ENCODE measurements around the gene CDC20.

The CDC20 gene

DNA sequence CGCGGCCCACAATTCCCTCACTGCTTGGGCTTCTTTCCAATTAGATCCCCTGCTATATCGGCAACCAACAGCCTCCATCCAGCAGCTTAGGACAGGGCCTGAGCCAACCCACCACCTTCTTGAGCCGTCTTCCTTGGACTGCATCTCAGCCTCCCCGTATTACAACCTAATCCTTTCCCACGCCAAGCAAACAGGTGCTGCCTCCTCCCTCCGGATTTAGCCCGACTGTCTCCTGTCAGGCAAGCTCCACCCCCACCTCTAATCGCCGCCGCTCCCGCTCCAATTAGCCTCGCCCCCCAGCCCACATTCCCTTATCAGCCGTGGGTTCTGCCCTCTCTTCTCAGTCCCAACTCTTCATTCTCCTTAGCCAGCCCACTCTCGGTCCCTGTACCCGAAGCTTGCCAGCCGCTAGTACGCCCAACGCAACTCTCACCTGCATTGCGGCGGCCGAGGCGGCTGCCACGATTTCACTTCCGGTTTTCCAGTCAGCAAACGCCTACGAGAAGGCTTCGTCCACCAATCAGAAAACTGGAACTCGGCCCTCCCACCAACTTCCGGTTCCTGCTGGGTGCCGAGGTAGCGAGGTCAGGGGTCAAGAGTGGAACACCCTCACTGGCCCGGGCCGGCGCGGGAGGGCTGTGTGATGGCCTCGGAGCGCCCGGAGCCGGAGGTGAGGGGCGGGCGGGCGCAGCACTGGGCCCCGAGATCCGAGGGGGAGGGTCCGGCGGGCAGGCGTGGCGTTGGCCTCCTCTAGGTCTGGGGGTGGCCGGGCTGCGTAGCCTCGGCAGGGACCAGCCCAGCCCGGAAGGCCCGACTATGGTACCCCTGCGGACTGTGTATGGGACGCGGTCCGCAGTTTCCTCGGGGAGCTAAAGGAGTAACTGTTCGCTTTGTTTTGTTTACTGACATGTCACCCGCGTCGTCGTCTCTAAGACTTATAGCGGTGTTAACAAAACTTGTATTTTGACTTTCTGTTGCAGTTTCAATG lies 30.8 kb downstream of the CDC20 start, which contains the start of the genes MED8 and SZT2:
Gene MED8 (minus strand): TSS at position 475 of the 988 bp plus-strand sequence. CDS start 36 bp downstream, at position 439.
Gene SZT2 (plus strand): TSS at position 574 of the 988 bp plus-strand sequence. CDS start 70 bp downstream, at position 644.
- Histone ChIP-seq H3K4me3 (ENCODE audit: low read length, poor library complexity, severe bottlenecking) (peak within 1 kb of the TSS; percentile 85), H3K4me2 (ENCODE audit: low read depth, low read length, poor library complexity, severe bottlenecking) (peak within 1 kb of the TSS; percentile 91), H3F3A (ENCODE audit: low read depth) (no peaks in the 10 kb centered on the region), H4K20me1 (ENCODE audit: insufficient read depth, low read length, poor library complexity, severe bottlenecking) (peaks cover 10% of the 10 kb centered on the region), H3K9me2 (replicated peaks; ENCODE audit: low read depth, low read length) (no peaks in the 10 kb centered on the region), H2AFZ (ENCODE audit: low read length) (peak within 1 kb of the TSS; percentile 81), H3K79me2 (ENCODE audit: insufficient read depth, low read length) (peaks cover 41% of the 10 kb centered on the region), H3K27me3 (ENCODE audit: insufficient read depth, low read length, poor library complexity, severe bottlenecking) (no peaks in the 10 kb centered on the region), H3K9me3 (ENCODE audit: insufficient read depth, low read depth, low read length) (no peaks in the 10 kb centered on the region), H3K9ac (ENCODE audit: low read depth, low read length, poor library complexity, severe bottlenecking) (peak within 1 kb of the TSS; percentile 93), H3K36me3 (ENCODE audit: insufficient read depth, low read length) (peaks cover 24% of the 10 kb centered on the region; the same call in 1 of the 2 replicates), H3K4me1 (ENCODE audit: insufficient read depth, low read length, poor library complexity, severe bottlenecking) (peaks cover 25% of the 10 kb centered on the region)
- TF ChIP-seq CTCF (conservative IDR thresholded peaks at IDR 0.05; ENCODE audit: low read length): no peak
- TF ChIP-seq EZH2phosphoT487 (IDR thresholded peaks at IDR 0.05; ENCODE audit: borderline replicate concordance): no peak

DNA sequence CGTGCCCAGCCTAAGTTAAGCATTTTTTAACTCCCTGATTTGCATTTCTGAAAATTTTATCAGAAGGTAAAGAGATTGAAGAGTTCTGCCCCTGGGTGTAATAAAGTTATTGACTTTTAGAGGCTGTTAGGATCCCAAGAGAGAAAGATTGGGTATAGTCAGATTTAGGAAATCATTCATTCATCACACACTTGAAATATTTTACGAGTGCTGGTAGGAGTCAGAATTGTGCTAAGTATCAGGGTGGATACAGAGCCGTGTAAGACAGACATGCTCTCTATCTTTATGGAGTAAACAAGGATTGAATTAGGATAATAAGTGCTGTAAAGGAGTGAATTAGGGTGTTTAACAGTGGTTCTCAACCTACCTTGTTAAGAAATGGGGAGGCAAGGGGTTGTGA lies 33.9 kb downstream of the CDC20 start:
- TF ChIP-seq CTCF (conservative IDR thresholded peaks at IDR 0.05; ENCODE audit: low read length): no peak
- no peak for TF ChIP-seq EZH2phosphoT487 (IDR thresholded peaks at IDR 0.05; ENCODE audit: borderline replicate concordance)
- Histone ChIP-seq H3K9me2 (replicated peaks; ENCODE audit: low read depth, low read length) (no peaks in the 10 kb centered on the region), H3K4me1 (ENCODE audit: insufficient read depth, low read length, poor library complexity, severe bottlenecking) (peaks cover 23% of the 10 kb centered on the region), H3K36me3 (ENCODE audit: insufficient read depth, low read length) (no peaks in the 10 kb centered on the region), H3K4me2 (ENCODE audit: low read depth, low read length, poor library complexity, severe bottlenecking) (peak overlapping the region; percentile 5), H3K27me3 (ENCODE audit: insufficient read depth, low read length, poor library complexity, severe bottlenecking) (no peaks in the 10 kb centered on the region), H3K9ac (ENCODE audit: low read depth, low read length, poor library complexity, severe bottlenecking) (no peak overlapping the region), H3F3A (ENCODE audit: low read depth) (no peaks in the 10 kb centered on the region), H2AFZ (ENCODE audit: low read length) (no peak overlapping the region), H3K4me3 (ENCODE audit: low read length, poor library complexity, severe bottlenecking) (no peak overlapping the region), H4K20me1 (ENCODE audit: insufficient read depth, low read length, poor library complexity, severe bottlenecking) (peaks cover 10% of the 10 kb centered on the region), H3K9me3 (ENCODE audit: insufficient read depth, low read depth, low read length) (no peaks in the 10 kb centered on the region), H3K79me2 (ENCODE audit: insufficient read depth, low read length) (peaks cover 35% of the 10 kb centered on the region)

GRCh38 chr1:43395523-43395922 lies 36.7 kb downstream of the CDC20 start:
- no peak overlapping the region for H3K9ac ChIP-seq (ENCODE audit: low read depth, low read length, poor library complexity, severe bottlenecking)
- H3K4me2 ChIP-seq (ENCODE audit: low read depth, low read length, poor library complexity, severe bottlenecking): no peak overlapping the region
- peaks cover 9% of the 10 kb centered on the region for H3K79me2 ChIP-seq (ENCODE audit: insufficient read depth, low read length)
- no peaks in the 10 kb centered on the region for H3K27me3 ChIP-seq (ENCODE audit: insufficient read depth, low read length, poor library complexity, severe bottlenecking)
- peaks cover 7% of the 10 kb centered on the region for H3K4me1 ChIP-seq (ENCODE audit: insufficient read depth, low read length, poor library complexity, severe bottlenecking)
- no peaks in the 10 kb centered on the region for H3F3A ChIP-seq (ENCODE audit: low read depth)
- TF ChIP-seq CTCF (conservative IDR thresholded peaks at IDR 0.05; ENCODE audit: low read length) (no peak), EZH2phosphoT487 (IDR thresholded peaks at IDR 0.05; ENCODE audit: borderline replicate concordance) (no peak)
- no peak overlapping the region for H3K4me3 ChIP-seq (ENCODE audit: low read length, poor library complexity, severe bottlenecking)
- H2AFZ ChIP-seq (ENCODE audit: low read length): no peak overlapping the region
- H3K9me2 ChIP-seq (replicated peaks; ENCODE audit: low read depth, low read length): no peaks in the 10 kb centered on the region
- no peaks in the 10 kb centered on the region for H3K36me3 ChIP-seq (ENCODE audit: insufficient read depth, low read length)
- no peaks in the 10 kb centered on the region for H3K9me3 ChIP-seq (ENCODE audit: insufficient read depth, low read depth, low read length)
- H4K20me1 ChIP-seq (ENCODE audit: insufficient read depth, low read length, poor library complexity, severe bottlenecking): no peaks in the 10 kb centered on the region
